Loucy (cell line): ENCODE data around the gene KANSL1L.

Experiments
- H2AFZ ChIP-seq: fragments of 200-600 bp; sonication (generic); 2 replicates; pipeline ENCODE4 v1.6.0; 2016; ENCODE audit warnings: antibody characterized with exemption, mild to moderate bottlenecking, low read length, moderate library complexity
- H3F3A ChIP-seq: fragments of 200-600 bp; 2 replicates; pipeline ENCODE4 v1.6.0; 2016; ENCODE audit warnings: antibody characterized with exemption, low read depth, mild to moderate bottlenecking
- H3K27me3 ChIP-seq: fragments of 200-600 bp; sonication (generic); 2 replicates; pipeline ENCODE4 v1.6.1; 2014; ENCODE audit warnings: low read length, mild to moderate bottlenecking; ENCODE audit not compliant: insufficient read depth, poor library complexity, severe bottlenecking
- H3K36me3 ChIP-seq: fragments of 200-600 bp; sonication (generic); 2 replicates; pipeline ENCODE4 v1.6.1; 2016; ENCODE audit warnings: low read length; ENCODE audit not compliant: insufficient read depth
- H3K4me1 ChIP-seq: fragments of 200-600 bp; sonication (generic); 2 replicates; pipeline ENCODE4 v1.5.1; 2014; ENCODE audit warnings: low read length, mild to moderate bottlenecking; ENCODE audit not compliant: insufficient read depth, poor library complexity, severe bottlenecking
- H3K4me2 ChIP-seq: fragments of 200-600 bp; sonication (generic); 2 replicates; pipeline ENCODE4 v1.6.0; 2014; ENCODE audit warnings: antibody characterized with exemption, low read length, low read depth, mild to moderate bottlenecking; ENCODE audit not compliant: poor library complexity, severe bottlenecking
- H3K4me3 ChIP-seq: fragments of 200-600 bp; sonication (generic); 2 replicates; pipeline ENCODE4 v1.5.1; 2014; ENCODE audit warnings: low read length, mild to moderate bottlenecking, mixed read lengths; ENCODE audit not compliant: poor library complexity, severe bottlenecking
- H3K79me2 ChIP-seq: fragments of 200-600 bp; sonication (generic); 2 replicates; pipeline ENCODE4 v1.6.1; 2014; ENCODE audit warnings: low read length; ENCODE audit not compliant: insufficient read depth
- H3K9ac ChIP-seq: fragments of 200-600 bp; sonication (generic); 2 replicates; pipeline ENCODE4 v1.6.0; 2014; ENCODE audit warnings: mild to moderate bottlenecking, low read depth, low read length, moderate library complexity; ENCODE audit not compliant: poor library complexity, severe bottlenecking
- H3K9me2 ChIP-seq: fragments of 200-600 bp; sonication (generic); replicated peaks from 2 replicates; pipeline ENCODE4 v1.6.1; 2016; ENCODE audit warnings: low read depth, low read length, mixed read lengths
- H3K9me3 ChIP-seq: fragments of 200-600 bp; sonication (generic); 2 replicates; pipeline ENCODE4 v1.6.1; 2014; ENCODE audit warnings: mild to moderate bottlenecking, antibody characterized with exemption, low read length, low read depth; ENCODE audit not compliant: insufficient read depth
- H4K20me1 ChIP-seq: fragments of 200-600 bp; sonication (generic); 2 replicates; pipeline ENCODE4 v1.6.0; 2014; ENCODE audit warnings: antibody characterized with exemption, low read length, mild to moderate bottlenecking; ENCODE audit not compliant: insufficient read depth, poor library complexity, severe bottlenecking
- EZH2phosphoT487 ChIP-seq: fragments of 200-600 bp; IDR thresholded peaks from 2 replicates; pipeline ENCODE4 v1.6.1; 2018; ENCODE audit warnings: antibody characterized with exemption, mild to moderate bottlenecking, moderate library complexity, borderline replicate concordance
- TF ChIP-seq, protein P1 (sequence below): fragments of 200-600 bp; sonication (generic); conservative IDR thresholded peaks from 2 replicates; pipeline ENCODE4 v1.5.1; 2014; ENCODE audit warnings: mild to moderate bottlenecking, antibody characterized with exemption, low read length

KANSL1L gene, protein sequence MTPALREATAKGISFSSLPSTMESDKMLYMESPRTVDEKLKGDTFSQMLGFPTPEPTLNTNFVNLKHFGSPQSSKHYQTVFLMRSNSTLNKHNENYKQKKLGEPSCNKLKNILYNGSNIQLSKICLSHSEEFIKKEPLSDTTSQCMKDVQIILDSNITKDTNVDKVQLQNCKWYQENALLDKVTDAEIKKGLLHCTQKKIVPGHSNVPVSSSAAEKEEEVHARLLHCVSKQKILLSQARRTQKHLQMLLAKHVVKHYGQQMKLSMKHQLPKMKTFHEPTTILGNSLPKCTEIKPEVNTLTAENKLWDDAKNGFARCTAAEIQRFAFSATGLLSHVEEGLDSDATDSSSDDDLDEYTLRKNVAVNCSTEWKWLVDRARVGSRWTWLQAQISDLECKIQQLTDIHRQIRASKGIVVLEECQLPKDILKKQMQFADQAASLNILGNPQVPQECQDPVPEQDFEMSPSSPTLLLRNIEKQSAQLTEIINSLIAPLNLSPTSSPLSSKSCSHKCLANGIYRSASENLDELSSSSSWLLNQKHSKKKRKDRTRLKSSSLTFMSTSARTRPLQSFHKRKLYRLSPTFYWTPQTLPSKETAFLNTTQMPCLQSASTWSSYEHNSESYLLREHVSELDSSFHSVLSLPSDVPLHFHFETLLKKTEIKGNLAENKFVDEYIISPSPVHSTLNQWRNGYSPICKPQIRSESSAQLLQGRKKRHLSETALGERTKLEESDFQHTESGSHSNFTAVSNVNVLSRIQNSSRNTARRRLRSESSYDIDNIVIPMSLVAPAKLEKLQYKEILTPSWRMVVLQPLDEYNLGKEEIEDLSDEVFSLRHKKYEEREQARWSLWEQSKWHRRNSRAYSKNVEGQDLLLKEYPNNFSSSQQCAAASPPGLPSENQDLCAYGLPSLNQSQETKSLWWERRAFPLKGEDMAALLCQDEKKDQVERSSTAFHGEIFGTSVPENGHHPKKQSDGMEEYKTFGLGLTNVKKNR

DNA sequence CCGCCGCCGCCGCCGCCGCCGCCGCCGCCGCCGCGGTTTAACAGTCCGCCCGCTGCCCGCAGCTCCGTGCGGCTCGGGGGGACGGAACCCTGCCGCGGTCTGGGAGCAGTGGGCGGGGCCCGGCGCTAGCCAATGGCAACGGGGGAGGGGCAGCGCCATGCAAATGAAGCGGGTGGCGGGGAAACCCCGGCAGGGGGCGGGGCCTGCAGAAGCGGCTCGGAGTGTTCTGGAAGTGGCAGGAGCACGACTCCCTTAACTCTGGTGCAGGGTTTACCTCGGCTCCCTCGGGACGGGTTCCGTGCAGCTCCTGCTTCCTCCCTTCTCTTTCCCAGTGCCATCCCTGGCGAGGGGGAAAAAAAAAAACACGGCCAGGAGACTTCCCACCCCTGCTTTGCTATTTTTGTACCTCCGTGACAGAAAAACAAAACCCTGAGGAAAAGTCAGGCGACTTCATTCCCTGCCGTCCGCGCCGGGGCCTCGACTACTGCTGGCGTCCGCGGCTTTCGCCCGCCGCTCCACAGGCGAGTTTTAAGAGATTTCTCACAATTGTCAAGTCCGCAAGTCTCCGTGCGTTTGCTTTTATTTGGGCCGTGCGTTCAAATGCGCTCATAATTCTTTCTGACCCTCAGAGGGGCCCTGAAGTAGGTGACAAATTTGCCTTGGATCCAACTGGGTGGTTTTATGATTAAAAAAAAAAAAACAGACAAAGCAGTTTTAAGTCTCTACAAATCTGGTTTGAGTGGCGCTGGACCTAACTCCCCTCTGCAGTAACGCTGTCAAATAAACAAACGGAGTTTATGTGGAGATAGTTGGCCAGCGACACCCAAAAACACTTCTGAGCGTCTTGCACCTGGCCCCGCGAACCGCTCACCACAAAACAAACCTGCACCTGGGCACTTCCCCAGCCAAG is at the start of gene KANSL1L:
Gene KANSL1L (minus strand): TSS at position 101 of the 910 bp plus-strand sequence. CDS start 16,827 bp downstream, outside the sequence.
- TF ChIP-seq, protein P1, sequence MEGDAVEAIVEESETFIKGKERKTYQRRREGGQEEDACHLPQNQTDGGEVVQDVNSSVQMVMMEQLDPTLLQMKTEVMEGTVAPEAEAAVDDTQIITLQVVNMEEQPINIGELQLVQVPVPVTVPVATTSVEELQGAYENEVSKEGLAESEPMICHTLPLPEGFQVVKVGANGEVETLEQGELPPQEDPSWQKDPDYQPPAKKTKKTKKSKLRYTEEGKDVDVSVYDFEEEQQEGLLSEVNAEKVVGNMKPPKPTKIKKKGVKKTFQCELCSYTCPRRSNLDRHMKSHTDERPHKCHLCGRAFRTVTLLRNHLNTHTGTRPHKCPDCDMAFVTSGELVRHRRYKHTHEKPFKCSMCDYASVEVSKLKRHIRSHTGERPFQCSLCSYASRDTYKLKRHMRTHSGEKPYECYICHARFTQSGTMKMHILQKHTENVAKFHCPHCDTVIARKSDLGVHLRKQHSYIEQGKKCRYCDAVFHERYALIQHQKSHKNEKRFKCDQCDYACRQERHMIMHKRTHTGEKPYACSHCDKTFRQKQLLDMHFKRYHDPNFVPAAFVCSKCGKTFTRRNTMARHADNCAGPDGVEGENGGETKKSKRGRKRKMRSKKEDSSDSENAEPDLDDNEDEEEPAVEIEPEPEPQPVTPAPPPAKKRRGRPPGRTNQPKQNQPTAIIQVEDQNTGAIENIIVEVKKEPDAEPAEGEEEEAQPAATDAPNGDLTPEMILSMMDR: no peak
- TF ChIP-seq EZH2phosphoT487: no peak
- Histone ChIP-seq H4K20me1 (peaks cover 9% of the 10 kb centered on the region), H2AFZ (peak within 1 kb of the TSS; percentile 61), H3K4me3 (peak within 1 kb of the TSS; percentile 84), H3K4me1 (peaks cover 7% of the 10 kb centered on the region), H3K4me2 (peak within 1 kb of the TSS; percentile 72), H3K9me3 (no peaks in the 10 kb centered on the region), H3K36me3 (no peaks in the 10 kb centered on the region), H3F3A (no peaks in the 10 kb centered on the region), H3K9ac (peak within 1 kb of the TSS; percentile 78), H3K79me2 (peaks cover 24% of the 10 kb centered on the region), H3K27me3 (no peaks in the 10 kb centered on the region), H3K9me2 (no peaks in the 10 kb centered on the region)

DNA sequence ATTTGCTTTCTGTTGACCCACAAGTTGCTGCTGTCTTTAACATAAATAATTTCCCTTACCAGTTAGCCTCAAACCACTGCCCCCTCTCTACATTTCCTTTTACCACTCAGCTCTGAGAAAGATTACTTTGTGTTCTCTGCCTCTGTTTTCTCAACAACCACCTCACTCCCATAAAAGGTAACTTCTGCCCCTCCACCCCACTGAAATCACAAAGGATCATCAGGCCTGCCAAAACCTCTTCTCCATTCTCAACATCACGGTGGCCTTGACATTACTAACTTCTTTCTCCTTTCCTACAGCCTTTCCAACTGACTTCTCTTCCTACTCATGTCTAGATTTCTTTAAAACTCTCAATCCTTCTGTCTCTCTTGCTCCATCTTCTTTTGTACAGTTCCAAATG is 43.9 kb upstream of the KANSL1L start:
- no peak for TF ChIP-seq EZH2phosphoT487
- TF ChIP-seq, protein P1: no peak
- Histone ChIP-seq H3K9me3 (no peaks in the 10 kb centered on the region), H2AFZ (no peak overlapping the region), H3F3A (no peaks in the 10 kb centered on the region), H3K79me2 (no peaks in the 10 kb centered on the region), H3K4me3 (no peak overlapping the region), H3K4me2 (no peak overlapping the region), H4K20me1 (no peaks in the 10 kb centered on the region), H3K4me1 (no peaks in the 10 kb centered on the region), H3K9ac (no peak overlapping the region), H3K9me2 (no peaks in the 10 kb centered on the region), H3K36me3 (no peaks in the 10 kb centered on the region), H3K27me3 (no peaks in the 10 kb centered on the region)

DNA sequence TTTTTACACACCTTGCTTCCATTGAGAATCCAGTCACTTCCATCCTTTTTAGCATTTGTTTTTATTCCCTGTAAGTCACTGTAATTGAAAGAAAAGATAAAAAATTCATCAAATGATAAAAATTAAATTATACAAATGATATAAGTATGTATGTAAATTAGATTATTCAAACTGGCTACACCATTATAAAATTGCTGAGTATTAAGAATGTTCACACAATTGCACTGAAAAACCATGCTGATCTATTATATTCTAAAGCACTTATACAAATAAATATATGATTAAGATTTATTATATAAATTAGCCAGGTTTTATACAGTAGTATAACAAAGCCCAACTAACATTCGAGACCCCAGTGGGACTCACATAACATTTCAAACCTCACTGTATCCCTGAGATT is 39.0 kb upstream of the KANSL1L start:
- H3K79me2 ChIP-seq: no peaks in the 10 kb centered on the region
- H3K9me3 ChIP-seq: no peaks in the 10 kb centered on the region
- H3K36me3 ChIP-seq: no peaks in the 10 kb centered on the region
- H3K9me2 ChIP-seq: no peaks in the 10 kb centered on the region
- H3K27me3 ChIP-seq: no peaks in the 10 kb centered on the region
- H3K4me3 ChIP-seq: no peak overlapping the region
- H4K20me1 ChIP-seq: no peaks in the 10 kb centered on the region
- no peaks in the 10 kb centered on the region for H3F3A ChIP-seq
- H3K4me1 ChIP-seq: no peaks in the 10 kb centered on the region
- H3K4me2 ChIP-seq: no peak overlapping the region
- no peak overlapping the region for H3K9ac ChIP-seq
- H2AFZ ChIP-seq: no peak overlapping the region
- TF ChIP-seq, protein P1: no peak
- TF ChIP-seq EZH2phosphoT487: no peak
